ENCODE results near the gene GGT1.
"Not testable (repeated sequence)": the region's sequence is repeated elsewhere in the genome, so short reads cannot be mapped to it uniquely, and the experiment has no call there.

The GGT1 gene

DNA sequence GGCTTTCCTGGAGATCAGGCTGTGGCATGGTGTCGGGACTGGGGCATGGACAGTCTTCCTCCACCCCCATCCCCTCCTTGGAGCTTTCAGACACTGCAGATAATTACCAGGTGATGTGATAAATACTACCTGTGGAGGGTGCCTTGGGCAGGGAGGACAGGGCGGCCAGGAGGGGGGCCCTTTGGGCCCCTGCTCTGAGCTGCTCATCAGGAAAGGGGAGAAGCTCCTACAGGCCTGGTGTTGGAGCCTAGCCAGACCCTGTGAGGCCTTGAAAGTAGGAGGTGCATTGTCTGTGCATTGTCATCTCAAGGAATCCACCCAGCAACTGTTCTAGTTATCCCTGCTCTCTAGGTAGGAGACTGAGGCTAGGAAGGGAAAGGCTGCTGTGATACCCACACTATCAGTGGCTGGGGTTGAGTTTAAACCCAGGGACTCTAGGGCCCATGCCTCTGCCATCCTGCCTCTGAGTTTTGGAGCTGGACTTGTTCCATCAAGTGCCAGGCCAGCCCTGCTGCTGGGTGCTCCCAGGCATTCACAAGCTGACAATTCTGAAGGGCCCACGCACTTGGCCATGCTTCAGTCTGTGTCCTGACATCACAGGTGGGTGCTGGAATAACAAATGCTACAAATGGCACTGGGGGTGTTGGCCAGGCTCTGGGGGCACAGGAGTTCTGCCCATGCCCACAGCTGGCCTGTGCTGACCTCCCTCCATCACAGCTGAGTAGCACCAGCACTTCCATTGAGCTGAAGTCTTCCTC is 2.9 kb upstream of the GGT1 start:
- not testable (repeated sequence) for DNase-seq

DNA sequence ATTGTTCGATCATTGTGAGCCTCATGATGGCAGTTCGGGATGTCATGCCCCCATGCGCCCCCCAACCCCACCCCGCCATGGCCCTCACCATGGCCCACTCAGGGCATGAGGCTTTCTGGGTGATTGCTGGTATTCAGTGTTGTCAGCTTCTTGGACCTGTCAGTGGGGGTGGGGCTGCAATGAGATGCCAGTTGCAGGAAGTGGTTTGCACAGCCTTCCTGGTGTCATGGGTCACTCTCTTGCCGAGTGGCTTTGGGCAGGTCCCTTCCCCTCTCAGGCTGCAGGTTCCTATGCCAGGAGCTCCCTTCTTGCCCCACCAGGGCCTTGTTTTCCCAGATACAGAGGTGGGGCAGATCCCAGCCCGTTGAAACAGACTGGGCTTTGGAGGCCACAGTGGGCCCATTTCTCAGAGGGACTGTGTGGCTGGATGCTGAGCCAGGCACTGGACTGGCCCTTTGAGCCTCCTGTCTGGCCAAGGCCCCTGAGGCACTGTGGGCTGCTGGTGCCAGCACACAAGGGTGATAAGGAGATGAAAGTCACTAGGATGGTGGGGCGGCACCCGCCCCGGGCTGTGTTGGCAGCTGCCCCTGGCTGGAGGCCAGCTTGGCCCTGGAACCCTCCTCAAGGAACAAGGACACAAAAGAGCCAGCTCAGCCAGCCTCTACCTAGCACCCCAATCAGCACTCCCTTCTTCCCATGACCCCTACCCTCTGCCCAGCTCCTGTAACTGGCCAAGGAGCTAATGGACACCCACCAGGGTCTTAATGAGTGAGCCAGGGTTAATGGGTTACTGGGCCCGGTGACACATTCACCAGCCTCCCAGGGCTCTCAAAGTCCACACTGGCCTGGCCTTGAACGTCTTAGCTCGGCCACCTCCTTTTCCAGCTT is 1.5 kb upstream of the GGT1 start:
- DNase-seq, result no peak

DNA sequence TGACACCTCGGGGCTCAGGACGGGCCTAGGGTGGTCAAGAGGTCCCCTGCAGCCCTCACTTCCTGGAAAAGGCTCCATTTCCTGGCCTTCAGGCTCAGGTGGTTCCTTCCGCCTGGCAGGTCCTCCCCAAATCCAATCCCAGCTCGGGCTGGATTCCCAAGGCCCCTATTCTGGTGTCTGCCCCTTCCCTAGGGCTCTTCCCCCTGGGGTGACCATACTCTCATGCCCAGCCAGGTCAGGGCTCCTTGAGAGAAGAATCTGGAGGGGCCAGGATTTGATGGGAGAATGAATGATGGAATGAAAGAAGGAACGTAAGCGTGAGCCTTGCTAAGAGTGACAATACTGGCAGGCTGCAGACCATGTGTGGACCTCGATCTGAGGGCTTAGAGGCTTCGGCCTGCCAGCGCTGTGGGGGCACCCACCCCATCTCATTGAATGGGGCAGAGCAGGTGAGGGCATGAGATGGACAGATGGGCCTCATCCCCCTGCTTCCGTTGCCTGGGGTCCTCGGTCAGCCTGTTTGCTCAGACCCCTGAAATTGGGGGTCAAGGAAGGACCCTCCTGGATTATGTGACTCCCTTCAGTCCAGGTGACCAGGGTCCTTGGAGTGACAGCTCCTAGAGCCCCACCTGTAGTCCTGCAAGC is 766 bp upstream of the GGT1 start:
- not testable (repeated sequence) for DNase-seq

DNA sequence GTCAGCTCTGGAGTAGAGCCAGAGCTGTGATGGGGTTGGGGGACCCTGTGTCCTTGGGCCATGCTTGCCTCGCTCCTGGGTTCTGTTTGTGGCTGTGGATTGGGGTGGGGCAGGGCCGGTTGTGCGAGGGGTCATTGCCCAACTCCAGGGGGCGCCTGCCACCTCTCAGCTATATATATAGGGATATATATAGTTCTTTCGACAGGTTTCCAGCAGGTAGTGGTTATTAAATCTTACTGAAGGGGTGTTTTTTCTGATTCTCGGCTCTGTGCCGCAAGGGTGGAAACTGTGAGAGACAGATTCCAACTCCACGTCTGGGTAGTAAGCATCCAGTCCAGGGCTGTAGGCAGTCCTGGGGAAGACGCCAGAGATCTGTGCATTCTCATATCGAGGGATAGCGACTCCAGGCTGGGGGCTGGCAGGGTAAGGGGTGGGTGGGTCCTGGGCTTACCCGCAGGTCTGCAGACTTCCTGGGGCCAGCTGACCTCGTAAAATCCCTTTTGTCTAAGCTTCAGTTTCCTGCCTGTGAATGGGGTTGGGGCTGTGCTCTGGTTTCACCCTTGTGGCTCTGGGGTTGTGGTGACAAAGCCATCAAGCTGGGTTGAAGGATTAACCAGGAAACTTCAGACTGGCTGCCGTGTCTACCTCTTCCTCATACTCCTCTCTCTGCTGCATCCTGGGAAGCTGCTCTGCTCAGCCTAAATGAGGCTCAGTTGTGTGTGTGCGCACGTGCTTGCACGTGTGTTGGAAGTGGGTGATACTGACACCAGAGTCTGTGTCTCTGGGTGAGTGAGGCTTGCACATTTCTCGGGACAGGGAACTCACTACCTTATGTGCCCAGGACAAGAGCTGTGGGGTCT is 1.0 kb downstream of the GGT1 start:
- DNase-seq, result peak; percentile 11

DNA sequence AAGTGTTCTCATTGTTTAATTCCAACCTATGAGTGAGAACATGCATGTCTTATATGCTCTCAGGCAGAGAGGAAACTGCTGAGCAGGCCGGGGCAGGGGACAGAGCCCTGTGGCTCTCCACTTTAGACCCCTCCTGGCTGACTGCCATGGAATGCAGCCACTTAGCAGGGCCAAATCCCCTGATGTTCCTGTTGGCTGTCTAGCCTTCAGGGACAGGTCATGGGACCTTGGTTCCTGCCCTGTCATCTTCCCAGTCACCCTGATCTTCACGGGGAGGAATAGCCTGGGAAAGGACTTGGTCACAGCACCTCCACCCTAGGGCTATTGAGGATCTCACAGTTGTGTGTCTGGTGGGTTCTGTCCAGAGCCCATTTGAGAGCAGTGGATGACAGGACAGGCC is 3.3 kb downstream of the GGT1 start:
- not testable (repeated sequence) for DNase-seq

DNA sequence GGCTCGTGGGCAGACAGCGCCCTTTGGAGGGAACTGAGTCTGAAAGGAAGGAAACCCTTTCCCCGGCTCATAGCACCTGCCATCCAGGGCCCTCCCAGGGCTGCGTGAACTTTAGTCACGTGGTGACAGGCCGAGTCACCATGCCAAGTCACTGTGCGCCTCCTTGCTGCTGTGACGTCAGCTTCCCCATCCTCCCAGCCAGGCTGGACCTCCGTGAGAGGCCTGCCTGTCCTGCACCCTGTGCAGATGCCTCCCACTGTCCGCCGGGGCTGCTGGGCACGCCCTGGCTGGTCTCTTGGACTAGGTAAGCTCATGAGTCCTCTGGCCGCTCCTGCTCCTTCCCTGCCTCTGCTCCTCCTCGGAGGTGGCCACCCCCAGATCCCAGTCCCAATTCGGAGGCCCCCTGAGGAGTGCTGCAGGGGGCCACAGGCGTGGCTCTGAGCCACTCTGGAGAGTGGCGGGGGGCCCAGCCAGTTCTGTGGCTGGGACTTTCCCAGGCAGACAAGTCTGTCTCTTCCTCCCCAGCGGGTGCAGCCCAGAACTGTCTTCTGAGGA is 4.5 kb downstream of the GGT1 start:
- DNase-seq, result peak; percentile 46

DNA sequence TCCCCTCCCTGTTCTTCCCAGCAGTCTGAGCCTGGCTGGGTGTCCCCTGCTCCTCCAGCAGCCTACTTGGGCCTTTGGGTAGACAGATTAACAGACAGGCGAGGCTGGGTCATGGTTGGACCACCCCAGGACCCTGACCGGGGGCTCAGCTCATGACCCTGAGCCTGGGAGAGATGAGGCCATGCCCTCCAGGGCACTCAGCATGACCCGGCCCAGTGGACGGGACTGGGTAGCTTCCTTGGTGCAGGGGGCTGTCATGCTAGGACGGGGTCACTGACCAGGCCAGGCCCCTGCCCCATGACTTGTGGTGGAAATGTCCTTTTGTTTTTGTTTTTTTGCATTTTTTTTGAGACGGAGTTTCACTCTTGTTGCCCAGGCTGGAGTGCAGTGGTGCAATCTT is 5.3 kb downstream of the GGT1 start:
- DNase-seq, result not testable (repeated sequence)

DNA sequence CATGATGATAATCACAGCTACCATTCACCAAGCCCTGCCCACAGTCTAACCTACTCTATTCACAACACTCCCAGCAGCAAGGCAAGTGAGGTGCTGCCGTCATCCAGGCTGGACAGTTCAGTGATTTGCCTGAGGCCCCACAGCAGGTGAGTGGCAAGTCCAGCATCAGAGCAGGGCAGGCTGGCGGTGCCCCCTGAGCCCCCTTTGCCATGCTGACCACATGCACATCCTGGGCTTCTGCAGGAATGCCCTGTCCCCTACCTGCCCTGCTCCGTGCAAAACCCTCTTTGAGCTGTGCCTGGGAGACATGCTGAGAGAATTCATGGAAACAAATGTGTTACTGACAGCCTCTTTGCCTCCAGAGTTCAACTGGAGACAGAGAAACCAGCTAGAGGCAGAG is 6.9 kb downstream of the GGT1 start:
- not testable (repeated sequence) for DNase-seq

DNA sequence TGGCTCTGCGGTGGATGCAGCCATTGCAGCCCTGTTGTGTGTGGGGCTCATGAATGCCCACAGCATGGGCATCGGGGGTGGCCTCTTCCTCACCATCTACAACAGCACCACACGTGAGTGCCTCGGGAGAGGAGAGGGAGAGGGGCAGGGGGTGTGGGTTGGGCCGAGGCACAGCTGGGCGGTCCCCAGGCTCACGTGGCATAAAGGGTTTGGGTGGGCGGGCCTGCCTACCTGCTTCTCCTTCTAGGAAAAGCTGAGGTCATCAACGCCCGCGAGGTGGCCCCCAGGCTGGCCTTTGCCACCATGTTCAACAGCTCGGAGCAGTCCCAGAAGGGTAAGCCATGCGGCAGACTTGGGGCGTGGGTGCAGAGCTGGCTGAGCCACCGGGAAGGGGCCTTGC is 11.8 kb downstream of the GGT1 start:
- DNase-seq, result not testable (repeated sequence)

DNA sequence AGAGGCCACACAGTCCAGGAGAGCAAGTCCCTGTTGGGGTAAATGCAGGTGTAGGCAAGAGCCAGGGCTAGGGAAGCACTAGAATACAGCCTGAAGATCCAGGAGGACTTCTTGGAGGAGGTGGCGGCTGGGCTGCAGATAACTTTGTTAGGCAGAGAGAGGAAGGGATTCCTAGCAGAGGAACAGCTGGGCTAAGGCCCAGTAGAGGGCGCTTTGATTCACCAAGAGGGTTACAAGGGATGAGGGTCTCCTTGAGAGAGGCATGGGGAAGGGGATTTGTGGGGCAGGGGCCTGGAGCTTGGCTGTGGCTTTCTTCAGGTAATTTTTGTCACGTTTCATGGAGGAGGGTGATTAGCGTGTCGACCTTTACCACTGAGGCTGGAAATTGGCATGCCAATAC is 18.3 kb downstream of the GGT1 start:
- DNase-seq, result not testable (repeated sequence)

DNA sequence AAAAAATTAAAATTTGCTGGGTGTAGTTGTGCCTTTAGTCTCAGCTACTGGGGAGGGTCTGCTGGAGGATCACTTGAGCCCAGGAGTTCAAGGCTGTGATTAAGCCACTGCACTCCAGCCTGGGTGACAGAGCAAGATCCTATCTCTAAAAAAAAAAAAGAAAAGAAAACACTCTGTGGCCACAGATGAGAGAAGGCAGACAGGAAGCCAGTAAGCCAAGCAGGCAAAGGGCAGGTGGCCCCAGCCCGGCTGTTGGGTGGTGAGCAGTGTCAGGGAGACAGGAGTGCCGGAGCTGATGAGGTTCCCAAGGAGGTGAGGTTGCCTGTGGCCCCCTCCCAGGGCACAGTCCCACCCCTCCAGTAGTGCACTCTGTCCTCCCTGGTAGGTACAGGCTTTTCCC is 19.6 kb downstream of the GGT1 start:
- not testable (repeated sequence) for DNase-seq

DNA sequence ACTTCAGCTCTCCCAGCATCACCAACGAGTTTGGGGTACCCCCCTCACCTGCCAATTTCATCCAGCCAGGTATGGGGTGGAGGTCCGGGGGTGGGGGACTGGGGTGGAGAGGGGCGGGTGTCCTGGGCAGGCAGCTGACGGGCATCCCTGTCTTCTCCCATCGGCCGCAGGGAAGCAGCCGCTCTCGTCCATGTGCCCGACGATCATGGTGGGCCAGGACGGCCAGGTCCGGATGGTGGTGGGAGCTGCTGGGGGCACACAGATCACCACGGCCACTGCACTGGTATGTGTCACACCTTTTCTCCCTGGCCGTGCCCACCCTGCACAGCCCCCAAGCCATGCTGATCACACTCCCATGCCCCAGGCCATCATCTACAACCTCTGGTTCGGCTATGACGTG is 24.9 kb downstream of the GGT1 start:
- not testable (repeated sequence) for DNase-seq

DNA sequence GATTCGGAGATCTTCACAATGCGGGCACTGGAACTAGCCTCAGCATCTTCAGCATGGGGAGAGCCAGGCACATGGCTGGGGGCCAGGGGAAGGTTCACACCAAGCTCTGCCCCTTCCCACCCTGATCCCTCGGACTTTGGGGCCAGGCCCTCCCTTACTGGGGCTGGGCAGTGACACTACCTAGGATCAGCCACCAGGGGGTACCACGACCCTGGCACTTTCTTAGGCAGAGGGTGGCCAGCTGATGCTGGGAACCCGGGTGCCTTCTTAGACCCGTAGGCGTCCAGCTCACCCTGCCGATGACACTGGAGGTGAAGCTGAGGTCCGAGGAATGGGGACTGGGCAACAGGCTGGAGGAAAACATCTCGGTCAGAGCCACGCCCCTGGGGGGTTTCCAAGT is 26.1 kb downstream of the GGT1 start:
- DNase-seq, result peak; percentile 4

DNA sequence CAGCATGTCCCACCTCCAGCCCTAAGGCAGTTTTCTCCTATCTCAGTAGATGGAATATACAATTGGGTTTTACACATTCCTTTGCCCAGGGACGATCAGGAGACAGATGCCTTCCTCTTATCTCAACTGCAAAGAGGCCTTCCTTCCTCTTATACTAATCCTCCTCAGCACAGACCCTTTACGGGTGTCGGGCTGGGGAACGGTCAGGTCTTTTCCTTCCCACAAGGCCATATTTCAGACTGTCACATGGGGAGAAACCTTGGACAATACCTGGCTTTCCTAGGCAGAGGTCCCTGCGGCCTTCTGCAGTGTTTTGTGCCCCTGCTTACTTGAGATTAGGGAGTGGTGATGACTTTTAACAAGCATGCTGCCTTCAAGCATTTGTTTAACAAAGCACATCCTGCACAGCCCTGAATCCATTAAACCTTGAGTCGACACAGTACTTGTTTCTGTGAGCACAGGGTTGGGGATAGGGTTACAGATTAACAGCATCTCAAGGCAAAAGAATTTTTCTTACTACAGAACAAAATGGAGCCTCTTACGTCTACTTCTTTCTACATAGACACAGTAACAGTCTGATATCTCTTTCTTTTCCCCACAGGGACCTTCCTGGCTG is 27.9 kb downstream of the GGT1 start:
- DNase-seq, result not testable (repeated sequence)

DNA sequence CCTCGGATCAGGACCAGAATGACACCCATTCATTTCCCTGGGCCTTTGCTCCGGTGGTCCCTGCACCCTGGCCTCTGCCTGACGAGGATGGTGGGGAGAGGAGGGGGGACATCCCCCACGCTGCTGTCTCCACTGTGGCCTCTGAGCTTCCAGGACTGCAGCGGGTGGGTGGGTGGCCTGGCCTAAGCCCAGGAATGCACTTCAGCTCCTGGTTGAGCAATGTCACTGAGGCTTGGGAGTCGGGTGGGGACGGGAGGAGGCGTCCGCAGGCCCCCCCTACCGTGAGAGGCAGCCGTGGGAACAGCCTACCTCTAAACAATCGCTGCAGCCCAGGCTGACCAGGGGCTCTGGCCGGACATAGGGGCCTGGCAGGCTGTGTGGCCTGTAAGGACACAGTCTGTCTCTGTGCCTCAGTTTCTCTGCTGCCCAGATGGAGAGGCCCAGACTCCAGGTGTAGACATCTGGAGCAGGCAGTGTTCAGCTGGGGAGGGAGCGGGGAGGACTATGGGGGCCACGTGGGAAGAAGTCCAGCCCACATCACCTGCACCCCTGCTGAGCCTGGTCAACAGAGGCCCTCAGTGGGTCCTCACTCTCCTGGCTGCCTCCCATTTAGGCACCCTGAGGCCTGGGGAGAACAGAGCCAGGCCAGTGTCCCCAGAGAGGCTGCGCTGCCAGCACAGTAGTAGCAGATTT is 28.6 kb downstream of the GGT1 start:
- not testable (repeated sequence) for DNase-seq

DNA sequence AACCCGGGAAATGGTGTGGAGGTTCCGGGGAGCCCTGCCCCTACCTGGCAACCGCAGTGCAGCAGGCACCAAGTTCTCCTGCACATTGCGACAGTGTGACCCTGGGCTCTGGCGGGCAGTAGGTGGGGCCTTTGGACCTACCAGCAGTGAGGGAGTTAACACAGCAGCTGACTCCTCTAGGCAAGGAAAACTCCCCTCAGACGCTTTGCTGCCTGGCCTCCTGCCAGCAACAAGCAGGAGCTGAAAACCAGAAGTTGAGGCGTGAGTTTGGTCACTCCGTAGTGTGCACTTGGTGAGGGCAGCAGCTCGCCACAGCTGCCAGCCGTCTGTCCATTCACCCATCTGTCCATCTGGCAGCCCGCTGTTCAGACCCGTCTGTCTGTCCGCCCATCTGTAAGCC is 29.6 kb downstream of the GGT1 start:
- not testable (repeated sequence) for DNase-seq

DNA sequence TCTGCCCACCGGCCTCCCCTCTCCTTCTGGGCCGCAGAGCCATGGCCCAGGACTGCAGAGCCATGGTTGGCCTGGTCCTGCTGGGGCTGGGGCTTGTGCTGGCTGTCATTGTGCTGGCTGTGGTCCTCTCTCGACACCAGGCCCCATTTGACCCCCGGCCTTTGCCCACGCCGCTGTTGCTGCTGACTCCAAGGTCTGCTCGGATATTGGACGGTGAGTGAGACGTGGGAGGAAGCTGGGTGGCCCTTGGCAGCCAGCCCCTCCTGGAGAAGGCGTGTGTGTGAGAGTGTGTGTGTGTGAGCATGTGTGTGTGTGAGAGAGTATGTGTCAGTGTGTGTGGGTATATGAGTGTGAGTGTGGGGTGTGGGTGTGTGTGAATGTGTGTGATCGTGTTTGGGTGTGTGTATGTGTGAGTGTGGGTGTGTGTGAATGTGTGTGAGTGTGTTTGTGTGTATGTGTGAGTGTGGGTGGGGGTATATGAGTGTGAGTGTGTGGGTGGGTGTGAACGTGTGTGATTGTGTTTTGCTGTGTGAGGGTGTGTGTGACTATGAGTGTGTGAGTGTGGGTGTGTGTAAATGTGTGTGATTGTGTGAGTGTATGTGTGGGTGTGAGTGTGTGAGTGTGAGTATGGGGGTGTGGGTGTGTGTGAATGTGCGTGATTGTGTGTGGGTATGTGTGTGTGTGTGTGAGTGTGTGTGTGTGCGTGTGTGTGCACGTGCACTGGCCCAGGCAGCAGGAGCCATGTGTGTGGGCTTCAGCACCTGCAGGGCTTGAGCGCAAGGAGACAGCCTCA is 30.4 kb downstream of the GGT1 start:
- DNase-seq, result not testable (repeated sequence)

DNA sequence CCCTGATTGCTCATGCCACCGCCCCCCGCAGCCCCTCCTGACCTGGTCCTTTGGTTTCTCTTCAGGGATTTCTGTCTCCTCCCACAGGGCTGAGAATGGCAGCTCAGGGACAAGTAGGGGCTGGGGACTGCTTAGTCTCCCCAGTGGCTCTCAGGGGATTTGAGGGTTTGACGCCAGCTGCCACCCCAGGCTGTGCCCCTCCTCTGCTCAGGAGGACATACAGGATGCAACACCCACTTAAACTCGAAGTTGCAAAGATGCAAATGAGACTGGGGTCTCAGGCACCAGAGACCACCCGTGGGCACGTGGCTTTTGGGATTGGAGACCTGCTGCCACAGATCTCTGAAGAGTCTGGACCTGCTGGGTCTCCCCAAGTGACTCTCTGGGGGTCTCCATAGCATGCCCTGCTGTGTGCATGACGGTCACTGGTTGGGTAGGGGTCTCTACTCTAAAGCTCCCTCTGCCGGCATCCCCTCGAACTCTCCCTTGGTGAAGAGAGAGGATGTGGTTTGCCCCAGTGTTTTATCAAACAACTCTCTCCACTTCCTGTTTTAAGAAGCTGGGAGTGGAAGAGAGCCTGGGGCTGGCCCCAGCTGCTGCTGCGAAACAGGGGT is 31.9 kb downstream of the GGT1 start:
- DNase-seq, result not testable (repeated sequence)

DNA sequence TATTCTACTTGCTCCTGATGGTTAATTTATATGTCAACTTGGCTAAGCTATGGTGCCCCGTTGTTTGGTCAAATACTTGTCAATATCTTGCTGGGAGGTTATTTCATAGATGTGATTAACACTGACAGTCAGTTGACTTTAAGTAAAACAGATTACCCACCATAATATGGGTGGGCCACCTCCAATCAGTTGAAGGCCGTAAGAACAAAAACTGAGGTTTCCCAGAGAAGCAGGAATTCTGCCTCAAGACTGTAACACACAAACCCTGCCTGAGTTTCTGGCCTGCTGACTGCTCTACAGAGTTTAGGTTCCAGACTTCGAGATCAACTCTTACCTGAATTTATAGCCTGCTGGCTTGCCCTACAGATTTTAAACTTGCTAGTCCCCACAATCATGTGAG is 33.5 kb downstream of the GGT1 start:
- not testable (repeated sequence) for DNase-seq

DNA sequence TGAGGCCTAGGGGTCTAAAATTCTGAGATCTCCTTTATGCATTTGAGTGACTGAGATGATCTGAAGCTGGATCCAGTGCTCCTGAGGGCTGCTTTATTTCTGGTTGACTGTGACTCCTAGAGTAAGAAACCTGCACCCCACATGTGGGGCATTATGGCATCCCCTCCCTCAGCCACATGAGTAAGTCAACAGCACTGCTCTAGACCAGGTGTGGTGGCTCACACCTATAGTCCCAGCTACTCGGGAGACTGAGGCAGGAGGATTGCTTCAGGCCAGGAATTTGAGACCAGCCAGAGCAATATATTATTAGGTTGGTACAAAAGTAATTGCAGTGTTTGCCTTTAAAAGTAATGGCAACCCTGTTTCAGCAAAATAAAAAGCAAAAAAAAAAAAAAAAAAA is 39.3 kb downstream of the GGT1 start:
- not testable (repeated sequence) for DNase-seq
